Lower lobe of right lung (tissue), 2 donors: ENCODE data around the gene PHF8. TPM values are rescaled to one million over a fixed set of nuclear protein-coding genes. Genes with fewer than 3 reads are reported as not detected.

Experiments
- ATAC-seq, 2 donors: fragments of 200-7000 bp; cut with Tn5 transposase; one replicate each; pipeline ENCODE4 v1.9.1; 2020 to 2022; ENCODE audit warnings: mild to moderate bottlenecking in 2 of 2, moderate library complexity in 2 of 2
- DNase-seq: peaks from one replicate; pipeline ENCODE4 v3.0.0-alpha.2; 2020
- H3K27ac ChIP-seq: fragments of 200-600 bp; one replicate; pipeline ENCODE4 v1.8.0; 2022
- H3K27me3 ChIP-seq: fragments of 200-600 bp; one replicate; pipeline ENCODE4 v1.8.0; 2022; ENCODE audit warnings: low read depth
- H3K36me3 ChIP-seq: fragments of 200-600 bp; one replicate; pipeline ENCODE4 v1.8.0; 2022; ENCODE audit warnings: mild to moderate bottlenecking
- H3K4me1 ChIP-seq: fragments of 200-600 bp; one replicate; pipeline ENCODE4 v1.8.0; 2022
- H3K4me3 ChIP-seq: fragments of 200-600 bp; one replicate; pipeline ENCODE4 v1.8.0; 2022; ENCODE audit warnings: mild to moderate bottlenecking
- H3K9me3 ChIP-seq: fragments of 200-600 bp; one replicate; pipeline ENCODE4 v1.8.0; 2022
- intact Hi-C: fragments of 100-400 bp; cut with DNase I; formaldehyde crosslinking; loops from one replicate; pipeline ENCODE4 v1.11.0; 2022
- total RNA-seq: library from RNA; stranded (reverse); fragmentation: NEBNext Ultra II Directional; extraction: Animal tissue kit (Norgen Biotek cat#: 25700); gene quantifications from one replicate; pipeline ENCODE4 v1.2.1, GENCODE V29; 2021
- TF ChIP-seq, protein P1 (sequence below): fragments of 200-600 bp; IDR thresholded peaks from one replicate; pipeline ENCODE4 v1.8.0; 2022; ENCODE audit warnings: antibody characterized with exemption, mild to moderate bottlenecking
- donor health status: DM: no; HTN: yes; CAD: no; lungs with severe emphysema.

PHF8 gene
- total RNA-seq, 1 donor from 2014 or later: 26.4 TPM

GRCh38 chrX:54044877-54045338, 635 bp upstream of the PHF8 start:
- peaks cover 4% of the 10 kb centered on the region for H3K4me1 ChIP-seq
- intact Hi-C loops: no loop called here
- ATAC-seq: peak; percentile 3 to 7
- peak overlapping the region; percentile 96 for H3K27ac ChIP-seq
- H3K4me3 ChIP-seq: peak overlapping the region; percentile 69
- no peak for DNase-seq
- H3K36me3 ChIP-seq: peaks cover 21% of the 10 kb centered on the region
- TF ChIP-seq, protein P1, sequence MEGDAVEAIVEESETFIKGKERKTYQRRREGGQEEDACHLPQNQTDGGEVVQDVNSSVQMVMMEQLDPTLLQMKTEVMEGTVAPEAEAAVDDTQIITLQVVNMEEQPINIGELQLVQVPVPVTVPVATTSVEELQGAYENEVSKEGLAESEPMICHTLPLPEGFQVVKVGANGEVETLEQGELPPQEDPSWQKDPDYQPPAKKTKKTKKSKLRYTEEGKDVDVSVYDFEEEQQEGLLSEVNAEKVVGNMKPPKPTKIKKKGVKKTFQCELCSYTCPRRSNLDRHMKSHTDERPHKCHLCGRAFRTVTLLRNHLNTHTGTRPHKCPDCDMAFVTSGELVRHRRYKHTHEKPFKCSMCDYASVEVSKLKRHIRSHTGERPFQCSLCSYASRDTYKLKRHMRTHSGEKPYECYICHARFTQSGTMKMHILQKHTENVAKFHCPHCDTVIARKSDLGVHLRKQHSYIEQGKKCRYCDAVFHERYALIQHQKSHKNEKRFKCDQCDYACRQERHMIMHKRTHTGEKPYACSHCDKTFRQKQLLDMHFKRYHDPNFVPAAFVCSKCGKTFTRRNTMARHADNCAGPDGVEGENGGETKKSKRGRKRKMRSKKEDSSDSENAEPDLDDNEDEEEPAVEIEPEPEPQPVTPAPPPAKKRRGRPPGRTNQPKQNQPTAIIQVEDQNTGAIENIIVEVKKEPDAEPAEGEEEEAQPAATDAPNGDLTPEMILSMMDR: no peak
- no peaks in the 10 kb centered on the region for H3K27me3 ChIP-seq
- no peaks in the 10 kb centered on the region for H3K9me3 ChIP-seq

- Histone ChIP-seq H3K27me3 (no peaks in the 10 kb centered on the region), H3K4me3 (peak overlapping the region; percentile 69), H3K4me1 (peaks cover 4% of the 10 kb centered on the region), H3K9me3 (no peaks in the 10 kb centered on the region), H3K27ac (peak overlapping the region; percentile 96), H3K36me3 (peaks cover 34% of the 10 kb centered on the region)
- ATAC-seq (peak; percentile 69 to 76), DNase-seq (no peak)
- TF ChIP-seq, protein P1: no peak
- intact Hi-C loops: no loop called here
Measured at GRCh38 chrX:54043541-54044125, 640 bp downstream of the PHF8 start.

- Histone ChIP-seq H3K4me1 (peaks cover 4% of the 10 kb centered on the region), H3K36me3 (peaks cover 37% of the 10 kb centered on the region), H3K9me3 (no peaks in the 10 kb centered on the region), H3K4me3 (peak overlapping the region; percentile 69), H3K27me3 (no peaks in the 10 kb centered on the region), H3K27ac (peak overlapping the region; percentile 96)
- ATAC-seq (no peak), DNase-seq (no peak)
- TF ChIP-seq, protein P1: no peak
- intact Hi-C loops: no loop called here
Measured at GRCh38 chrX:54043056-54043455, 1.2 kb downstream of the PHF8 start.

DNA sequence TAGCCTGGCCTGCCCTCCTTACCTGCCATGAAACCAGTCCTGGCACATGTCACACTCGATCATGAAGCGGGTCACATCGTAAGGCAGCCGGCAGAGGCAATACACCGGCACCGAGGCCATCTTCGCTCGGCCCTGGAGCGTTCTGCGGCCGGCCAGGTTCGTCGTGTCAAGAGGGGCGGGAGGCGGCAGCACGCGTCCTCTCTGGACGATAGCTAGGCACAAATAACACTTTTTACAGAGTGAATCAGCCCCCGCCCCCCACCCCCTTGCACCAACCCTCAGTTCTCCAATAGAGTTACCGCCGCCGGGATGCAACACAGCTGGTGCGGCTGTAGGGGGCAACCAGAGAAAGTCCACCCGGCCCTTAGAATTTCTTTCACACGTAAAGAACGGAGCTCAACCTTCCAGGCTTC, 1.7 kb downstream of the PHF8 start:
- TF ChIP-seq, protein P1: no peak
- Histone ChIP-seq H3K27ac (no peak overlapping the region), H3K4me1 (peaks cover 4% of the 10 kb centered on the region), H3K27me3 (no peaks in the 10 kb centered on the region), H3K36me3 (peaks cover 37% of the 10 kb centered on the region), H3K9me3 (no peaks in the 10 kb centered on the region), H3K4me3 (peak overlapping the region; percentile 69)
- DNase-seq (peak; percentile 45), ATAC-seq (no peak)
- intact Hi-C loops: no loop called here

- TF ChIP-seq, protein P1: no peak
- no peaks in the 10 kb centered on the region for H3K27me3 ChIP-seq
- intact Hi-C loops: no loop called here
- no peaks in the 10 kb centered on the region for H3K4me1 ChIP-seq
- ATAC-seq: no peak
- H3K4me3 ChIP-seq: no peak overlapping the region
- H3K9me3 ChIP-seq: no peaks in the 10 kb centered on the region
- H3K27ac ChIP-seq: no peak overlapping the region
- DNase-seq: no peak
- peaks cover 40% of the 10 kb centered on the region for H3K36me3 ChIP-seq
Measured at GRCh38 chrX:54030329-54030728, 13.9 kb downstream of the PHF8 start.
